HL-60 (cell line): ENCODE data around the gene CDKL4.

ENCODE experiments used
- CTCF ChIP-seq: IDR thresholded peaks from one replicate; pipeline ENCODE4 v1.5.1; 2011; ENCODE audit warnings: low read length, control low read depth, inconsistent platforms; ENCODE audit not compliant: insufficient read depth
- POLR2AphosphoS5 ChIP-seq: IDR thresholded peaks from 2 replicates; pipeline ENCODE4 v1.6.1; 2012; ENCODE audit warnings: low read depth

- TF ChIP-seq CTCF (no peak), POLR2AphosphoS5 (no peak)
Observed at GRCh38 chr2:39135690-39136259, 108.0 kb downstream of the CDKL4 start.
